H1 (cell line): ENCODE data around the gene CIAO2B. TPM values are rescaled to one million over a fixed set of nuclear protein-coding genes. Genes with fewer than 3 reads are reported as not detected.

Source experiments
- BCL11A ChIP-seq, 2 experiments: IDR thresholded peaks; one replicate each; pipeline ENCODE4 v1.6.1; 2011; ENCODE audit warnings: low read depth in 2 of 2, low read length in 2 of 2, mild to moderate bottlenecking in 2 of 2
- NRF1 ChIP-seq: IDR thresholded peaks from 2 replicates; pipeline ENCODE4 v1.6.1; 2011; ENCODE audit warnings: mild to moderate bottlenecking, low read depth, low read length, improper control_type of control experiment
- polyA plus RNA-seq, 7 experiments: library from polyadenylated mRNA; depleted of rRNA in 3 of 7; stranded (reverse) in 5 of 7; unstranded in 2 of 7; fragments of >200 nt in 5 of 7; fragments of 200-250 nt in 2 of 7; gene quantifications; 1 replicate in 5 of 7; 2 replicates in 1 of 7; 4 replicates in 1 of 7; pipeline versions ENCODE4 v1.2.1 to v1.2.3, GENCODE V29; 2011 to 2013; ENCODE audit warnings: missing spikeins in 2 of 7, mixed read lengths in 2 of 7
- total RNA-seq: library from RNA; stranded (reverse); fragmentation: NEBNext Ultra II Directional; extraction: Animal tissue kit (Norgen Biotek cat#: 25700); gene quantifications from 2 replicates; pipeline ENCODE4 v1.2.1, GENCODE V29; 2021

CIAO2B gene
- total and polyA plus RNA-seq, 2 of the 8 experiments (the other 6 are each of a cell fraction or from before 2014, with no cell fraction given): 65.6 to 248 TPM

GRCh38 chr16:66882702-66883101, 51.5 kb downstream of the CIAO2B start (continued):
- TF ChIP-seq NRF1: no peak
- TF ChIP-seq BCL11A (IDR thresholded peaks at IDR 0.05; ENCODE audit: low read depth in 2 of 2, low read length in 2 of 2): no peak

Other genes starting within 250 kb of the CIAO2B start
- gene CMTM4, start 237.7 kb downstream of the CIAO2B start, total RNA-seq: 49.4 and 51.7 TPM in 2 replicates
- 35.3 and 46.7 TPM in 2 replicates for gene CMTM4, start 237.7 kb downstream of the CIAO2B start, polyA plus RNA-seq (2011; rRNA removed)
- gene DYNC1LI2, start 182.8 kb downstream of the CIAO2B start, total RNA-seq: 70.8 and 72.4 TPM in 2 replicates
- gene DYNC1LI2, start 182.8 kb downstream of the CIAO2B start, polyA plus RNA-seq (2011; rRNA removed): 35.0 and 40.7 TPM in 2 replicates
- not detected in 2 replicates for gene TERB1, start 132.8 kb downstream of the CIAO2B start, total RNA-seq
- gene TERB1, start 132.8 kb downstream of the CIAO2B start, polyA plus RNA-seq (2011; rRNA removed): not detected in 2 replicates
- 145 and 155 TPM in 2 replicates for gene NAE1, start 103.4 kb downstream of the CIAO2B start, total RNA-seq
- gene NAE1, start 103.4 kb downstream of the CIAO2B start, polyA plus RNA-seq (2011; rRNA removed): 30.3 and 66.6 TPM in 2 replicates
- 1.7 and 1.8 TPM in 2 replicates for gene CA7, start 90.0 kb downstream of the CIAO2B start, total RNA-seq
- 2.7 and 4.7 TPM in 2 replicates for gene CA7, start 90.0 kb downstream of the CIAO2B start, polyA plus RNA-seq (2011; rRNA removed)
- gene PDP2, start 53.9 kb downstream of the CIAO2B start, total RNA-seq: 36.0 and 36.5 TPM in 2 replicates
- gene PDP2, start 53.9 kb downstream of the CIAO2B start, polyA plus RNA-seq (2011; rRNA removed): 10.1 and 11.7 TPM in 2 replicates
- gene CDH16, start 15.5 kb downstream of the CIAO2B start, total RNA-seq: not detected in 2 replicates
- not detected in 2 replicates for gene CDH16, start 15.5 kb downstream of the CIAO2B start, polyA plus RNA-seq (2011; rRNA removed)
- not detected in 2 replicates for gene RRAD, start 8.9 kb downstream of the CIAO2B start, total RNA-seq
- 0.08 and 0.17 TPM in 2 replicates for gene RRAD, start 8.9 kb downstream of the CIAO2B start, polyA plus RNA-seq (2011; rRNA removed)
- 14.4 and 14.7 TPM in 2 replicates for gene CES2, start 1.1 kb upstream of the CIAO2B start, total RNA-seq
- gene CES2, start 1.1 kb upstream of the CIAO2B start, polyA plus RNA-seq (2011; rRNA removed): 8.6 and 16.8 TPM in 2 replicates
- 1.6 and 1.7 TPM in 2 replicates for gene CES3, start 26.9 kb upstream of the CIAO2B start, total RNA-seq
- gene CES3, start 26.9 kb upstream of the CIAO2B start, polyA plus RNA-seq (2011; rRNA removed): 2.2 and 2.8 TPM in 2 replicates
- 0.93 TPM in 1 of 2 replicates, not detected in the other for gene CES4A, start 54.2 kb upstream of the CIAO2B start, total RNA-seq
- 0.88 and 1.5 TPM in 2 replicates for gene CES4A, start 54.2 kb upstream of the CIAO2B start, polyA plus RNA-seq (2011; rRNA removed)
- 31.6 and 34.3 TPM in 2 replicates for gene CBFB, start 94.7 kb upstream of the CIAO2B start, total RNA-seq
- gene CBFB, start 94.7 kb upstream of the CIAO2B start, polyA plus RNA-seq (2011; rRNA removed): 8.0 and 11.5 TPM in 2 replicates
- 18.6 TPM in 2 replicates for gene PHAF1, start 175.5 kb upstream of the CIAO2B start, total RNA-seq
- gene PHAF1, start 175.5 kb upstream of the CIAO2B start, polyA plus RNA-seq (2011; rRNA removed): 20.6 and 26.4 TPM in 2 replicates
- gene B3GNT9, start 216.6 kb upstream of the CIAO2B start, total RNA-seq: 3.5 and 4.7 TPM in 2 replicates
- gene B3GNT9, start 216.6 kb upstream of the CIAO2B start, polyA plus RNA-seq (2011; rRNA removed): 9.0 and 10.2 TPM in 2 replicates
- 0.19 and 0.29 TPM in 2 replicates for gene TRADD, start 225.5 kb upstream of the CIAO2B start, total RNA-seq
- gene TRADD, start 225.5 kb upstream of the CIAO2B start, polyA plus RNA-seq (2011; rRNA removed): 0.50 and 0.60 TPM in 2 replicates
- not detected in 2 replicates for gene FBXL8, start 225.6 kb upstream of the CIAO2B start, total RNA-seq
- 0.11 and 0.67 TPM in 2 replicates for gene FBXL8, start 225.6 kb upstream of the CIAO2B start, polyA plus RNA-seq (2011; rRNA removed)
- gene HSF4, start 230.3 kb upstream of the CIAO2B start, total RNA-seq: not detected in 2 replicates
- 0.14 and 0.93 TPM in 2 replicates for gene HSF4, start 230.3 kb upstream of the CIAO2B start, polyA plus RNA-seq (2011; rRNA removed)
- gene NOL3, start 236.1 kb upstream of the CIAO2B start, total RNA-seq: 1.6 and 2.2 TPM in 2 replicates
- gene NOL3, start 236.1 kb upstream of the CIAO2B start, polyA plus RNA-seq (2011; rRNA removed): 4.1 and 4.6 TPM in 2 replicates
- 22.9 and 23.1 TPM in 2 replicates for gene MATCAP1, start 249.6 kb upstream of the CIAO2B start, total RNA-seq
- 27.5 and 38.0 TPM in 2 replicates for gene MATCAP1, start 249.6 kb upstream of the CIAO2B start, polyA plus RNA-seq (2011; rRNA removed)